Measurements from ENCODE around the gene CLSTN1.

CLSTN1 gene

GRCh38 chr1:9784508-9785133 is 39.1 kb downstream of the CLSTN1 start:
- POLR2A ChIA-PET (ENCODE audit: low non-redundant PET): no interaction called here
- CTCF ChIA-PET: interaction anchor here (0.6 to 1.3 kb wide), 12 partner anchors 18 to 672 kb away, joined by 3 to 8 read pairs (median 4); no protein-coding TSS in a partner anchor
- TF ChIP-seq CTCF (conservative IDR thresholded peaks at IDR 0.05; ENCODE audit: low read depth): peak; percentile 82
- DNase-seq (ENCODE audit: low spot score): peak; percentile 55
- peak overlapping the region; percentile 59 for H3K27ac ChIP-seq

- no peak for DNase-seq (ENCODE audit: low spot score)
- ChIA-PET POLR2A (ENCODE audit: low non-redundant PET) (no interaction called here), CTCF (interaction anchor here (0.6 kb wide), 1 partner anchor 168 kb away, joined by 4 read pairs; no protein-coding TSS in a partner anchor)
- peak overlapping the region; percentile 70 for H3K27ac ChIP-seq
- TF ChIP-seq CTCF (conservative IDR thresholded peaks at IDR 0.05; ENCODE audit: low read depth): no peak
These were observed 40.9 kb downstream of the CLSTN1 start for GRCh38 chr1:9782897-9783296.

- DNase-seq (ENCODE audit: low spot score): peak; percentile 36
These were observed 41.5 kb downstream of the CLSTN1 start for GRCh38 chr1:9782116-9782751.

GRCh38 chr1:9780554-9781110 is 43.1 kb downstream of the CLSTN1 start:
- TF ChIP-seq CTCF (conservative IDR thresholded peaks at IDR 0.05; ENCODE audit: low read depth): no peak
- ChIA-PET CTCF (interaction anchor here (0.6 kb wide), 1 partner anchor 82 kb away, joined by 3 read pairs; no protein-coding TSS in a partner anchor), POLR2A (ENCODE audit: low non-redundant PET) (no interaction called here)
- DNase-seq (ENCODE audit: low spot score): no peak
- no peak overlapping the region for H3K27ac ChIP-seq

More at GRCh38 chr1:9782116-9782751, 41.5 kb downstream of the CLSTN1 start:
- ChIA-PET CTCF (no interaction called here), POLR2A (ENCODE audit: low non-redundant PET) (no interaction called here)
- TF ChIP-seq CTCF (conservative IDR thresholded peaks at IDR 0.05; ENCODE audit: low read depth): no peak
- peak overlapping the region; percentile 70 for H3K27ac ChIP-seq

- H3K27ac ChIP-seq: no peak overlapping the region
- POLR2A ChIA-PET (ENCODE audit: low non-redundant PET): no interaction called here
- TF ChIP-seq CTCF (conservative IDR thresholded peaks at IDR 0.05; ENCODE audit: low read depth): no peak
- DNase-seq (ENCODE audit: low spot score): no peak
- CTCF ChIA-PET: no interaction called here
These were observed 44.9 kb downstream of the CLSTN1 start for GRCh38 chr1:9778905-9779304.

- CTCF ChIA-PET: interaction anchor here (0.8 kb wide), 1 partner anchor 150 kb away, joined by 5 read pairs; no protein-coding TSS in a partner anchor
- no peak for DNase-seq (ENCODE audit: low spot score)
- no peak for TF ChIP-seq CTCF (conservative IDR thresholded peaks at IDR 0.05; ENCODE audit: low read depth)
- peak overlapping the region; percentile 51 for H3K27ac ChIP-seq
- POLR2A ChIA-PET (ENCODE audit: low non-redundant PET): no interaction called here
These were observed 47.1 kb downstream of the CLSTN1 start for GRCh38 chr1:9776685-9777084.

Measured in RWPE1 (cell line).